Central memory CD4-positive, alpha-beta T cell (primary cell): Measurements from ENCODE around the gene BBX.
A peak's percentile ranks its signal among the peaks of the same experiment; 100 is the strongest.
"Not testable (repeated sequence)": the region's sequence is repeated elsewhere in the genome, so short reads cannot be mapped to it uniquely, and the experiment has no call there.

Source experiments
- DNase-seq: peaks from one replicate; pipeline ENCODE4 v3.0.0; 2022

BBX gene

GRCh38 chr3:107689355-107689754 lies 166.6 kb downstream of the BBX start:
- DNase-seq: no peak

GRCh38 chr3:107690522-107691138 lies 167.9 kb downstream of the BBX start:
- DNase-seq: peak; percentile 19

DNA sequence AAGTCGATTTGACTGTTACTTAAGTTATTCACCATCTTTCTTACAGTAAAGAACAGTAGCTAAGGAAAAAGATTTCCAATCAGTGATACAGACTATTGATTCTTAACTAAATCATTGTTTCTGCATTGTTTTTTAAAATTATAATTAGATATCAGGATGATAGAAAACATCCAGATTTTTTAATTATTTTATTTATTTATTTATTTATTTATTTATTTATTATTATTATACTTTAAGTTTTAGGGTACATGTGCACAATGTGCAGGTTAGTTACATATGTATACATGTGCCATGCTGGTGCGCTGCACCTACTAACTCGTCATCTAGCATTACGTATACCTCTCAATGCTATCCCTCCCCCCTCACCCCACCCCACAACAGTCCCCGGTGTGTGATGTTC lies 169.2 kb downstream of the BBX start:
- not testable (repeated sequence) for DNase-seq

GRCh38 chr3:107697348-107697747 lies 174.6 kb downstream of the BBX start:
- DNase-seq: not testable (repeated sequence)

DNA sequence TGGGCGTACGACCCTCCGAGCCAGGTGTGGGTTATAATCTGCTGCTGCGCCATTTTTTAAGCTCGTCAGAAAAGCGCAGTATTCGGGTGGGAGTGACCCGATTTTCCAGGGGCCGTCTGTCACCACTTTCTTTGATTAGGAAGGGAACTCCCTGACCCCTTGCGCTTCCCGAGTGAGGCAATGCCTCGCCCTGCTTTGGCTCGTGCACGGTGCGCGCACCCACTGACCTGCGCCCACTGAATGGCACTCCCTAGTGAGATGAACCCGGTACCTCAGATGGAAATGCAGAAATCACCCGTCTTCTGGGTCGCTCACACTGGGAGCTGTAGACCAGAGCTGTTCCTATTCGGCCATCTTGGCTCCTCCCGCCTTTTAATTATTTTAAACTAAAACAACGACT lies 175.1 kb downstream of the BBX start:
- DNase-seq: peak; percentile 3

DNA sequence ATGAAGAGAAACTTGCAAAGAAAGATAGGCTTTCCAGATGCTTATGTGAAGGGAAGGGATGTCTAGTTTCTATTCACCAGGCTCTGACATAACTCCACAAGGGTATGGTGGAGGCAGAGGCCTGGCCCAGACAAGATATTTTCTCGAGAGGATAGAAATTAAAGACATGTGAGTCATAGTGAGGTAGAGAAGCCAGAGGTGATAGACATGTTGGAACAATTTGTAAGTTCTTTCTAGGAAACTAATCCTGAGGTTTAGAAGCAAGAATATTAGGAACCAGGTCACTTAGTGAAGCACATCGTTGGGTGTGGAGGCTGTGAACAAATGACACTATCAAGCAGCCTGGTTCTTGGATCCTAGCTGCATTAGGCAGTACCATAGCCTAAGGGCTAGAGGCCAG lies 176.9 kb downstream of the BBX start:
- no peak for DNase-seq

DNA sequence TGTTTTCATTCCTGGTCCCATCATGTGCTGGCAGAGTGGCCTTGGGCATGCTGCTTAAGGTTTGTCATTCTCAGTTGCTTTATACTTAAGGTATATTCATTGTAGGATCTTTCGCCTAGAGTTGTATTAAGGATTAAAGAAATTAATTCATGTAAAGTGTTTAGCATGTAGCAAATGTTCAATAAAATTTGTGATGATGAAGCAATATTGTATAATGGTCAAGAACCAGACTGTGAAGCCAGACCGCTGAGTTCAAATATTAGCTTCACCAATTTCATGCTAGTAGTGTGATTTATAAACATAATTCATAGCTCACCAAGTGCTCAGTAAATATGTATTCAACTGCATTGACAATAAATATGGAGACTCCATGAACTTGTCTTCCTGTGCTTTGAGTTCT lies 178.5 kb downstream of the BBX start:
- DNase-seq: no peak

DNA sequence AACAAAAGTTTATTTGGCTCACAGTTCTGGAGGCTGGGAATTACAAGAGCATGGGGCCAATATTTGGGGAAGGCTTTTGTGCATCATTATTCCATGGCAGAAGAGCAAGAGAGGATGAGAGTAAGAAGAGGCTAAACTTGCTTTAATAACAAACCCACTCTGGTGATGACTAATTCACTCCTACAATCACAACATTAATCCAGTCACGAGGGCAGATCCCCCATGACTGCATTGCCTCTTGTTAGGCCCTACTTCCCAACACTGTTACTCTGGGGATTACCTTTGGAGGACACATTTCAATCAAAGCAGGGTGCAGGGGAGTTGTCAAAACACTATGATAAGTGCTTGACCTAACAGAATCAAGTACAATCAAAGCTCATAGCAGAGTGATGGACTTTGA lies 181.7 kb downstream of the BBX start:
- no peak for DNase-seq

GRCh38 chr3:107705046-107705445 lies 182.3 kb downstream of the BBX start:
- DNase-seq: no peak

- DNase-seq: no peak
These were observed 188.1 kb downstream of the BBX start for GRCh38 chr3:107710851-107711250.

DNA sequence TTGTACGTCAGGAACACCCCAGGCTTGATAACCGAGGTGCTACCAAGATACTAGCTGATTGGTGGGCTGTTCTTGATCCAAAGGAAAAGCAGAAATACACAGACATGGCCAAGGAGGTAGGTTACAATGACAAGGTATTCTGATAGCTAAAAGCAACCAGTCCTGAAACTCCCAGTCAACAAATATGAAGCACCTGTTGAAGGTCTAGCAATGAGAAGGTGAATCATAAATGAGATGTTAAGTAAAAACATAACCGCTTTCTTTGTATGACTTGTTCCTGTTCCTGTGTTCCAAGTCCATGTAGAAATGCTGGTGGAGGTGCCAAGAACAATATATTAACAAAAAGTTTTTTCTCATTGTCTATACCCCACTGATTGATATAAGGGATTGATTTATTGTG lies 194.0 kb downstream of the BBX start:
- DNase-seq: no peak

DNA sequence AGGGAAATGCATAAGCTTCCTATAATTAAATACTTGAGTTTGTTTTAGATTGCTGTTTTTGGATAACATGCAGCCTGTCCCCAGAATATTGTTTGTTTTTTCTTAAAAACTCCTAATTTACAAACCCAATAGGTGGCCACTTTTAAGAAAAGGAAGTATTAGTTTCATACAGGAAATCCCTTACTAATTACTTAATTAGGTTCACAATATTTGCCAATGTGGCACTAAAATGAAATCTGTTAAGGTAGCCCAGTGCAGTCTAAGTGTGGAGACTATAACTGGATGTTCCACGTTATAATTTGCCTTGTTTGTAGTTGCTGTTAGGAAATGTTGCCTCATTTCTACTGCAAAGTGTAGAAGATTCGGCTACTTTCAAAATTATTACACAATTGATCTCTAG lies 195.8 kb downstream of the BBX start:
- no peak for DNase-seq

DNA sequence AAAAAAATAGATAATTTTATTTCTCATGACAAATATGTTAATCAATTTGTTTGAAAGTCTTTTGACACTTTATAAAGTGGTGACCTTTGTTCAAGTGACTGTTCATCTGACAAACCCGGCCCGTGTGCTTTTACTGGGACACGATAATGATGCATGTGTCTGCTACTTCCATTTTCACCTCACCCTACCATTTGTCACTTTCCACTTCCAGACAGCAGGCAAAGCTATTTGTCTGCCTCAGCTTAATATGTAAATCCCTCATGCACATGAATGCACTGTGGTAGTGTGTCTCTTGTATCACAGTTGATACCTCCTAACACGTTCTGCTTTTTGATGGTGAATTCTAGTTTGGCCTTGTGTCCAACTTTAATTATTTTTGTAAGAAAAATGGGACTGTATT lies 204.3 kb downstream of the BBX start:
- no peak for DNase-seq

GRCh38 chr3:107729686-107730085 lies 206.9 kb downstream of the BBX start:
- DNase-seq: no peak

GRCh38 chr3:107734317-107734716 lies 211.6 kb downstream of the BBX start:
- no peak for DNase-seq

- DNase-seq: no peak
These were observed 215.2 kb downstream of the BBX start for GRCh38 chr3:107737914-107738313.

DNA sequence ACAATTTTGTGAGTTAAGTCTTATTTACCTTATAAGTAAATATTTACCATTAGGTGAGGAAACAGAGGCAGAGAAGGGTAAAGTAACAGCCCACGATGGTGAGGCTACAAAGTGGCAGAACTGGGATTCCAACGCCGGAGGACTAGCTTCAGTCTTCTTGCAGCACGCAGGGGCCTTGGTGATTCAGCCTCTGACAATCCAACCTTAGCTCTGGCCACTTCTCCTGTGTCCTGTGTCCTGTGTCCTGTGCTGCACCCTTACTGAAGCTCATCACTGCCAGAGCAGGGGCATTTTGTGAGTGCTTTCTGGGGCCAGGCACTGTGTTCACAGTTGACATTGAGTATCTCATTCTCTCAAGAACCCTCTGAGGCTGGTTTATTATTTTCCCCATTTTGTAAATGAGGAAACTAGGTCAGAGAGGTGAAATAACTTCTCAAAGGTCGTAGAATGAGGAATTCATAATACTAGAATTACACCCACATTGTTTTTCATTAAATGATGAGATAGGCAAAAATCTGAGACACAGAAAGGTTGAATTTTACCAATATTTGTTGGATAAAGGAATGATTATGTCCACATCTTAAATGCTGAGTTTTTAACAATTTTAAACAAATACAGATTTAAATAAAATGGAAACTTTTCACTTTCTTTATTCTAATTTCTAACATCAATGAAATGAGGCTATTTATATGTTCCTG lies 215.9 kb downstream of the BBX start:
- no peak for DNase-seq

DNA sequence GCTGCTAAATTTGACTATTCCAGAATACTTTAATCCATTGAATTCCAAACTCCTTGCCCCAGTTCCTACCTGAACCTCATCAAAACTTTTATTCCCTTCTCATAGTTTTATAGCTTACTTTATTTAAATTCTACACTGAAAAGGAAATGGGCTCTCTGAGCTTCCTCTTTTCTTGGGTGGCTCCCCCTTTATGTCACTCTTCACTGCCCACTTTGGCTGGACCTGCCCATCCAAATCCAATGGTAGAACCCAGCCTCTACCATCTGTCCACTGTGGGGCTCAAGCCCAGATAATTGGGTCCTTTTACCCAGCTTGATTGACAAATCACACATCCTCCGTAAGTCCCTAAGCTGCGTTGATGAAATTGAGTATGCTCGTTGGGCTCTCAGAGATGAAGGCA lies 216.5 kb downstream of the BBX start:
- no peak for DNase-seq

DNA sequence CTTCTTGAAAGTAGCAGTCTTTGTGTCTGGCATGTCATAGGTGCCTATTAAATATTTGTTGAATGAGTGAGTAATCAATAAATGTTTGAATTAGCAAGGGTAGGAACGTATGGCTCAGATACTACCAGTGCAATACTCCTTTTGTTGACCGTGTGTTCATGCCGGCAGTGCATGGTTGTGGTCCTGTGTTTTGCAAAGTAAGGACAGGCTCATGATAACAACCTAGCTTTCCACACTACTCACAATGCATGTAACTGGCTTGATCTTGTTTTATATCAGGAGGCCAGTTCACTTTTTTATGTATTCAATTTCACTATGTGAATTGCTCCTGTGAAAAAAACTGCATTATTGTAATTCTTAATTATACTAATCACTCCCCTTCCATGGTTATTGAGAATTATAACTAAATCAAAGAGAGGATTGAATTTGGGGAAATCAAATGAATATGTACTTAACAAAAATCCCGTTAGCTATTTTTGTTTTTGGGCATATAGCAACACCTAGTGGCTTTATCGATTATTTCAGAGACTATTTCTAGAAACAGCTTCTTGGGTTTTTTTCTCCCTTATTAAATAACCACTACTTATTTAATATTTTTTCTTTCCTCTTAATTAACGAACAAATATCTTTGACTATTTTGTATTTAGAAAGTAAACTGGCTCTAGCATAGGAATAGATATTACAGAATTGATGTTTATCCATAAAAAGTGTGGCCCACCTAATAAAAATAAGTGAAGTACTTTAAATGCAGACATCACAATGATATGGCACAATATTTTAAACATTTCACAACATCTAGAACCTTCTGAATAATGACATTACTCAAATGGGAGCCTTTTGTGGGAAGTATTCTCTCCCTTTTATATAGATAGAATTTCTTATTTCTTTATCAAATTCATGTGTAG lies 218.5 kb downstream of the BBX start:
- peak; percentile 19 for DNase-seq

- DNase-seq: no peak
These were observed 222.6 kb downstream of the BBX start for GRCh38 chr3:107745354-107745753.

DNA sequence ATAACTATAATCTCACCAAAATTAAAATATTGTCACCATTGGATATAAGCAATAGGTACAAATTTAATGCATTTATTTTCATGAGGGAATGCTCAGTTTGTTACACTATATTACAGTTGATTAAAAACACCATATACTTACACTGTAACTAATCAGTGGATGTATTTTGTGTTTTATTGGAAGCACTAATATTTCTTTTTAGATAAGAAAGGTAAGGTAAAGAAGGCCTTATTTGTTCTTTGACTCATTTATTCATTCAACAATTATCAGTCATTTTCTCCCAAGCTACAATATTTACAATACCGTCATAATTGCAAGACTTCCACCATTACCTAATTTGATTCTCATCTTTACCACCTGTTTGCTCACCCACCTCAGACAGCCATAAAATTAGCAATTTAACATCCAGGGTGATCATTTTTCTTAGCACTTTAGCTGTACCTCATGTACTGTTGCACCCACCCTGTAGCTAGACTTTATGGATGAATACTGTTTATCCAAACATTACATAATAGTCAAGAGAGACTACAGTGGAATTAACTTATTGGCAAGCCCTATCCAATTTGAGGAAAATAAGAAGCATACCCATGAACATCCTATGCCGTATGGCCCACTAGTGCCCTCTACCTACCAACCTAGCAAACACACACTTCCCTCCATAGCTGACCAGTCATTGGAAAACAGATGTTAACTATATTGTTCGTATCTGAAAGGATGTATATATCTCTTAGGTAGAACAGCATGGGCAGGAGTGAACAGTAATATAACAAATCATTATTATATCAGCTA lies 229.6 kb downstream of the BBX start:
- no peak for DNase-seq

- no peak for DNase-seq
These were observed 230.7 kb downstream of the BBX start for GRCh38 chr3:107753494-107753893.

DNA sequence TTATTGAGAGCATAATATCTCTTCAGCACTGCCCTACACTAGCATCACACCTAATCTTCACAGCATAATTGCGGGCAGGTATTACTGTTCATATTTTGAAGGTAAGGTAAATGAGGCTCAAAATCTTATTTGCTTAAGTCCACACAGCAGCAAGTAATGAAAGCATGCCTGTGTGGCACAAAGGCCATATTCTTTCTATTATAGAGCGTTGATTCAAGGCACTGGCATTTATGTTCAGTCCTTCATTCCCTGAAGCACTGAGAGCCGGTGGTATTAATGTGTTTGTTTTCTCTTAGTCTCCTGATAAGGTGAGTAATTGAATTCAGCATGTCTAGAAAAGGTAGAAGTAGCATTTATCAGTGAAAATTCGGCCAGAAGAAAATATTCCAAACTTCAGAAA lies 231.2 kb downstream of the BBX start:
- no peak for DNase-seq
